ENCODE measurements around the gene SFTPD.
A peak's percentile ranks its signal among the peaks of the same experiment; 100 is the strongest.

SFTPD gene

GRCh38 chr10:79944428-79945395, 4.2 kb downstream of the SFTPD start:
- no peak for DNase-seq

DNA sequence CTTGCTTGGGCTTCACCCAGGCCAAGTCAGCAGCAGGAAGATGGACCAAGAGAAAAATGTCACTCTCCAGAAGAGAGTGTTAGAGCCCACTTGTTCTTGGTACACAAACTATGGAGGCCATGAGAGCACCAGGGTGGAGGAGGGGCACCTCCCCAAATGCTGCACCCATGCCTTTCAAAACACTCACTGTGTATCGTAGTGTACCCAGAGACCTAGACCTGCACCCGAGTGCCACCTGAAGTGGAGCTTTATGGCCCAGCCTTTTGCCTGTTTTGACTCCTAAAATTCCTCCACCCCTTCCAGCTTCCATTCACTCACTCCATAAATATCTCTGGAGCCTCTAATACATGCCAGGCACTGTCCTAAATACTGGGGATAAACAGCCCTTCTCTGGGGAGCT, 5.0 kb downstream of the SFTPD start:
- DNase-seq = no peak

DNA sequence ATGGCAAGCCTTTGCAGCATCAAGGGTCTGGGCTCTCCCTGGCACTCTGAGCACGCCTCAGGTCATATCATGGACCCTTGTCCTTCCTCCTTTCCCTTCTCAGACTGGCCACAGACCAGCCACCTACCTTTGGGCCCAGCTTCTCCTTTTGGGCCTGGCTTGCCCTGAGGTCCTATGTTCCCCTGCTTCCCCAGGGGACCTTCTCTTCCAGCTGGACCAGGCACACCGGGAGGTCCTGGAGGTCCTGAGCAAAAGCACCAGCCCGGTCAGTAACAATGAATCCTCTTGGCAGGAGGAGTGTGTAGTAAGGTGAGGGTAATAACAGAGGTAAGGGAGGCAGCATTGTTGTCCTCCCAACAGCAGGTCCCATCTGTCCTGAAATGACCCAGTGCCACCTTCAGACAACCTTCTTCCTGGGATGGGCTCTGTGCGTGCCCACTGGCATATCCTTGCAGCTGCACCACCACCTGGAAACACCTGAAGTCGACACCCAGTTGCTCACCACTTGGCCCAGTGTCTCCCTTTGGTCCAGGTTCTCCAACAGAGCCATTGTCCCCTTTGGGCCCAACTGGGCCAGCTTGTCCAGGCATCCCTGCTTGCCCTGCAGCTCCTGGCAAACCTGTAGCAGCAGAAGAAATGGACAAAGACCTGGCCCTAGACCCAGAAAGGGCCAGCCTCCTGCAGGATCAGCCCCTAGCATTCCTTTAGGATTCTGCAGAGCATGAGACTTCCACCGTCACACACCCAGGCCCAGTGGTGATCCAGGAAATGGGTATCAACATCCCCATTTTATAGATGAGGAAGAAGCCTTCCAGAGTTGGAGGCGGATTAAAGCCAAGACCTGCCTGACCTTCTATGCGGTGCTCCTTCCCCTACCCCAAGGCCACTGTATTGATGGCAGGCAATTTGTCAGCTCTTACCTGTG, 6.4 kb downstream of the SFTPD start:
- DNase-seq = no peak

DNA sequence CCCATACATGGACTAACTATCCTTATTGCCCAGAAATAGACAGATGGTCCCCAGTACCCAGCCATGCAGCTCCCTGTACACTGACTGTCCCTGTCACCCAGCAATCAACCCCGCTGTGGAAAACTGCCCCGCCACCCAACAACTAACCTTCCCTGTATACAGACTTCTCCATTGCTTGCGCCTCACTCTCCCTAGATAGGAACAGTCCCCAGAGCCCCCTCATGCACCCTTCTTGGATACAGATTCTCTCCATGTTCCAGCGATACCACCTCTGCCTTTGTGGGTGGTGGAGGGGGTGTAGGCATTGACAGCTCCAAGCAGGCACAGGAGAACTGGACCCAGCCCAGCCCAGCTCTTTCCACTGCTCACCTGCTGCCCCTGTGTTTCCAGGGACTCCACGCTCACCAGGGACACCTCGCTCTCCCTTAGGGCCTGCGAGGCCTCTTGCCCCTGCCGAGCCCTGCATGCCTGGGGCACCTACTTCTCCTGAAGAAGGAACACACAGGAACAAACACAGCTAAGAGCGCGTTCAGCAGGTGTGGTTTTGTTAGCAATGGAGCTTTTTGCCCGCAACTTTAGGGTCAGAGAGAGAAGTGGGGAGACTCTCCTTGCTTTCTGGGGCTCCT, 7.2 kb downstream of the SFTPD start:
- no peak for DNase-seq

DNA sequence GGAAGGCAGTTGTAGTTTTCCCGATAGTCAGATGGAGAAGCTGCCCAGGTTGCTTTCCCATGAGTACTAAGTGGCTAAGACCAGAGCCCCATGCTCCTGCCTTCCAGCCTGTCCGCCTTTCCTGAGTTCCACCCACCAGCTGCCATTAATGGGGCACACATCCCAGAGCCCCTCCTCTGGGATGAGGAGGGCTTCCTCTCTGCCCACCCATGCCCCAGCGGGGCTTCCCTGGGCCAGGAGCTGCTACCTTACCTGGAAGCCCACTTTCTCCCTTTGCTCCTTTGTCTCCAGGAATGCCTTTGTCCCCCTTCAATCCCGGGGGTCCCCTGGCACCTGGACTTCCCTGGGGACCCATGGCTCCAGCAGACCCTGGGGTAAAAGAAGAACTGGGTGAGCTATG, 7.8 kb downstream of the SFTPD start:
- no peak for DNase-seq

DNA sequence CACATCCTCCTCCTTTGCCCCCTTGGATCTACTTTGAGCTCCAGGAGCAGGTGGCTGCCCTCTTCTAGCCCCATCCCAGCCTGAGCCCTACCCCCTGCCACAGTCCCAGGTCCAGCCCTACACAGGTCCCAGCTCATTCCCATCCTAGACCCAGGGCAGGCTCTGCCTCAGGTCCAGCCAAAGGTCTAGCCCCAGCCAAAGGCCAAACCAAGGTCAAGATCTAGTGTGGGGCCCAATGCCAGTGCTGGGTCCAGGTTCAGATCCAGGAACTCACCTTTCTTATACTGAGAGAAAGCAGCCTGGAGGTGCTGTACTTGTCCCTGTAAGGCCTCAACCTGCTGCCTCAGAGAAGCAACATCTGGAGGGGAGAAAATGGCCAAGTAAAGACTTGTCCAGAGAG, 8.5 kb downstream of the SFTPD start:
- no peak for DNase-seq

DNA sequence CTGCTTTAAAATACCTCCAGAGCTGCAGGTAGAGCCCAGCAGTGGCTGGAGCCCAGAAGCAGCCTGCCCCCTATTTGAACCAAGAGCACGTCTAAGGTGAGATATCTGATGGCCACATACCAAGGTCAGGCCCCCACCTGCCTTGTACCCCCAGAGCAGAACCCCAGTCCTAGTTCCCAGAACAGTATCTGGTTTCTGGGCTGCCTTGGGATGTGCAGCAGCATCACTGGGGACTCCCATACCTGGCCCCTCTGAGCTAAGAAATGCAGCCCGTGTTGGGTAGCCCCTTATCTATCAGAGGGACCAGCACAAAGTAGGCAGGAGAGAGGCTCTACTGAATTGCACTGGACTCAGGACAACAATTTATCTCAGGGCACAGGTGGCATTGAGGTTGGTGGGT, 8.9 kb downstream of the SFTPD start:
- DNase-seq = no peak

- DNase-seq = no peak
Measured at GRCh38 chr10:79938728-79939406, 10.0 kb downstream of the SFTPD start.

- no peak for DNase-seq
Measured at GRCh38 chr10:79937701-79938151, 11.2 kb downstream of the SFTPD start.

DNA sequence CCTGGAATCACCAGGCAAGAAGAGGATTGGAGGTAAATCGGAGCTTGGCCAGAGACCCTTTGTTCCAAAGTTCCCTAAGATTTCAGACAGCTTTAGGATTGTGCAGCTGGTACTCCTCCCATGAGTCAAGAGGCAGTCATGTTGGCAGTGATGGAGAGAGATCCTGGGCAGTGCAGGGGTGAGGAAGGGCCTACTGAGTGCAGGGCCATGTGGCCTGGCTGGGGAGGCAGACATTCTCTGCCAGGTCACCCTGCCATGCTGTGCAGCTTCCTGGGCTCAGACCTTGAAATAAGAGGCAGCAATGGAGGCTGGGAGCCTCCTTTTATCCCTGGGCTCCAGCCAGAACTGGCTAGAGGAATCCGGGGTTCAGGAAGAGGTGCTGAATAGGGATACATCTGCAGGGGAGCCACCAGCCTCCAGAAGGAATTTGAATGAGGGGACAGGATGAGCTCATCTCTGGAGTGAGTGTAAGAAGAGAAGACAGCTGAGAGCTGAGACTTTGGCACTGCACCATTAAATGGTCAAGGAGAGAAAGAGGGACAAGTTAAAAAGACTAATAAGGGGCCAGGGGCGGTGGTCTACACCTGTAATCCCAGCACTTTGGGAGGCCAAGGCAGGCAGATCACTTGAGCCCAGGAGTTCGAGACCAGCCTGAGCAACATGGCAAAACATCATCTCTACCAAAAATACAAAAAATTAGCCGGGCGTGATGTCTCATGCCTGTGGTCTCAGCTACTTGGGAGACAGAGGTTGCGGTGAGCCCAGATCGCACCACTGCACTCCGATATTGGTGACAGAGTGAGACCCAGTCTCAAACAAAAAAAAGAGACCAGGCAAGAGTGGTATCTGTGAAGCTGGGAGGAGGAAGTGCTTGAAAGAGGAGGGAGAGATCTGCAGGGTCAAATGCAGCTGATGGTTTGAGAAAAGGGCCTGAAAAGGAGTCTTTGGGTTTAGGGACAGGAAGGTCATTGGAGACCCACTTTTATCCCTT, 12.0 kb downstream of the SFTPD start:
- DNase-seq = no peak

DNA sequence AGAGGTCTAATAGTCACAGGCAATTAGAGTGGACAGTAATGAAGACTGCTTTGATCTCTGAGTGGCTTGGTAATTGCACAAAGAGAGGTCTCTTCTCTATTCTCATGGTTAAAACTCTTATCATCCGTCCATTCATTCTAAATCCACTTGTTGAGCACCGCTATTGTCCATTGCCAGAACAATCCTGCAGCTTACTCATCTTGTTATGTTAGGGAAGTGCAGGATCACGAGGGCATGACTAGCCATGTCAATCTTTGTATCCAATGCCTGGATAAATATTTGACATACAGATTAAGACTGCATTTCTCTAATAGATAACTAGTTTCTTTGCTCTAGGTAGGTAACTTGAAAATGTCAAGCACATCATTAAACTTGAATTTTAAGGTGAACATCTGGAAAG, 14.9 kb downstream of the SFTPD start:
- DNase-seq = no peak

DNA sequence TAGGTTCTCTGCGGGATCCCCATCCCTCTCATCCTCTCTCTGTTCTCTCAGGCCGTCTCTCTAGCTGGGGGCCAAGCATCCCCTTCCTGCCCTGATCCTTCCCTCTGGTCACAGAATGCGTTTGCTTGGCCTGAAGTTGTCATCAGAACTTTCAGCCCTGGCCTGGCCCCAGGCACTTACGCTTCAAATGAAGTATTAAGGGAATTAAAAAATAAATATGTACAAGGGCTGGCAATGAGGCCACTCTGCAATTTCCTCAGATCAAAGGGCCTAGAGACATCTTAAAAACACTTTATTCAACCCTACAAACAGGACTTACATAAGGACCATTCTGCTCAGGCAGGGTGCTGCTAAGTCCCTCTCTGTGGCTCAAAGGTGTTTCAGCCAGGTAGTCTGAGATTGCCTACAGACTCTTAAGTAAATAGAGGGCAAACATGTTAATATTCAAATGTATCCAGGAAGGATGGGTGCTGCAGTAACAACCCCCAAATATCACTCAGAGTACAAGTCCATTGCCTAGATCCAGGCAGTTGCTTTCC, 16.0 kb downstream of the SFTPD start:
- no peak for DNase-seq

- no peak for DNase-seq
Measured at GRCh38 chr10:79932307-79932706, 16.6 kb downstream of the SFTPD start.

DNA sequence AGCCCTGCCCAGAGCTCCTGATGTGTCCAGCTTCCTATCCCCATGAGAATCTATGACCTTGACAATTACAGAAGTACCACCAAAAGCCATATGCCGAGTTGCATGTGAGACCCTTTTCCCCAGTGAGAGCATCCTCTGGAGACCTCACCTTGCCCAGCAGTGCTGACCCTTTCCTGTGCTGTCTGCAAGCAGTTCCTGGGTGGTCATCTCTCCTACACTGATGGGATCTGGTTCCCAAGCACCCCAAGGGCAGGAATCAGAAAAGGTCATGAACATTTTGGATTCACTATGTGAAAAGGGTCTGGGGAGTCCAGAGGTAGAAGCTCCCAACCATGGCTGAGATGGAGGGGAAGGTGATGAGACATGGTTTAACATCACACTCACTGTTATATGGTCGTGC, 18.2 kb downstream of the SFTPD start:
- no peak for DNase-seq

DNA sequence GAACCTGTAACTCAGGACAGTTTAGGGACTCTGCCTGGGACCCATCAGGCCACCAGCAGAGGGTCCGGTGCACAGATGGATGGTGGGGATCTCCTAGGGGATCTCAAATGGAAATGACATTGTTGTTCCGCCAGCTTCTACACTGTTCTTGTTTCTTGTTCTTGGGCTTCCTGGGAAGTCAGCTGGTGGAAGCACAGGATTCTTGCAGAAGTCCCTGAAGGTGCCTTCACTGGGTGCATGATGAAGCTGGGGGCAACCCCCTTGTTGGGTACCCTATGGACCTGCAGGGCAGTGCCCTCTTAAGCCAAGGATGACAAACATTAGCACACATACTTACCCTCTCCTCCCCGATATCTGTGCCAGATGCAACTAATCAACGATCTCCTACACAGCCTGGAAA, 18.6 kb downstream of the SFTPD start:
- DNase-seq = no peak

DNA sequence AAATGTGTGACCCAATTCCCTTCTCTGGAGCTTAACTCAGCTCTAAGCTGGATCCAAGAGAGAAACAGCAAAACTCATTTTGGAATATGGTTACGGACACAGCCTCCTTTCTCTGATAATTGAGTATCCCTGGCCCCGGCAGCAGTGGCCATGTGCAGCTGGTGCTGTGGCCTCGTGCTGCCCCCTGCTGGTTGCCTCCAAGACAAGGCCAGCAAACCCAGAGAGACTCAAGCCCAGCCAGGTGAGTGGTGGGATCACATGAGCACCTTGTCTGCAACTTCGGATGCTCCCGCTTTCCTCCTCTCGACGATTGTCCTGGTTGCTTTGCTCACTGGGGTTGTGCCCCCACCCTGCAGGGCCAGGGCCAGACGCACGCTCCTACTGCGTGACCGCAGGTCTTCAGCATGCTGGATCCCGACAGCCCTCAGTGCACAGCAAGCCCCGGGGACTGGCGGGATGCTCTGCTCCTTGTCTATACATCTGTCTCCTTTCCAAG, 19.4 kb downstream of the SFTPD start:
- peak; percentile 21 for DNase-seq

GRCh38 chr10:79928028-79928583, 20.8 kb downstream of the SFTPD start:
- no peak for DNase-seq

DNA sequence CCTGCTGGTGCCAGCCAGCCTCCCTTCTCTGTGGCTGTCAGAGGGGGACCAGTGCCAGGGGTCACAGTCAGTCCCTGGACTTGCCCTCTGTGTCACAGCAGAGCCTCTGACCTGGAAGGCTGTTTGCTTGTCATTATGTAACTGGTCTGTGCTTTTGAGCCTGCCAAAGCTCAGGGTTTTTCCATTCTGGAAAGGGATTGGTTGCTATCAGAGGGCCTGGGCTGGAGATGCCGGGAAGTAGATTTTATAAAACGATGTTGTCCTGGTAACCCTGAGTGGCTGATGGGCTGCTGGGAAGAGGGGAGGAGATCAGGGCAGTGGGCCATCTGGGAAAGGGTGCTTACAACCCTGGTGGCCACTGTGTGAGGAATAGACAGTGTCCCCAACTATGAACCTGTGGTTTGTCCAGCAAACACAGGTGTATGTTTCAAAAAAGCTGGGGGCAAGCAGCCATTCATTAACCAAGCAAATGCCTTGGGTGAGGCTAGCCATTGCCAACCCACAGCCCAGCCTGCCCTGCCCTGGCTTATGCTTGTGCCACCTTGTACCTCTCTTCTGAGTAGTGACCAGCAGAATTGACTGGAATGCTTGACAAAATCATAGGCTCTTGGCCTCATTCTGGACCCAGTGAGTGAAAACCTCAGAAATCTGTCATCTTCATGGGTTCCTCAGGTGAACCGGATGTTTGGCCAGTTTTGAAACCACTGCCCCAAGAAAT, 21.6 kb downstream of the SFTPD start:
- no peak for DNase-seq

GRCh38 chr10:79926037-79926436, 22.9 kb downstream of the SFTPD start:
- DNase-seq = no peak

- DNase-seq = no peak
Measured at GRCh38 chr10:79925614-79926013, 23.3 kb downstream of the SFTPD start.

Measured in NCI-H1436 (cell line).